ENCODE results near the gene WDTC1. TPM values are rescaled to one million over a fixed set of nuclear protein-coding genes. Genes with fewer than 3 reads are reported as not detected.

WDTC1 gene
- total and polyA plus RNA-seq, 9 of the 15 experiments (the other 6 are each of a cell fraction or from before 2014, with no cell fraction given) = 0.18 to 32.3 (median 8.8) TPM

DNA sequence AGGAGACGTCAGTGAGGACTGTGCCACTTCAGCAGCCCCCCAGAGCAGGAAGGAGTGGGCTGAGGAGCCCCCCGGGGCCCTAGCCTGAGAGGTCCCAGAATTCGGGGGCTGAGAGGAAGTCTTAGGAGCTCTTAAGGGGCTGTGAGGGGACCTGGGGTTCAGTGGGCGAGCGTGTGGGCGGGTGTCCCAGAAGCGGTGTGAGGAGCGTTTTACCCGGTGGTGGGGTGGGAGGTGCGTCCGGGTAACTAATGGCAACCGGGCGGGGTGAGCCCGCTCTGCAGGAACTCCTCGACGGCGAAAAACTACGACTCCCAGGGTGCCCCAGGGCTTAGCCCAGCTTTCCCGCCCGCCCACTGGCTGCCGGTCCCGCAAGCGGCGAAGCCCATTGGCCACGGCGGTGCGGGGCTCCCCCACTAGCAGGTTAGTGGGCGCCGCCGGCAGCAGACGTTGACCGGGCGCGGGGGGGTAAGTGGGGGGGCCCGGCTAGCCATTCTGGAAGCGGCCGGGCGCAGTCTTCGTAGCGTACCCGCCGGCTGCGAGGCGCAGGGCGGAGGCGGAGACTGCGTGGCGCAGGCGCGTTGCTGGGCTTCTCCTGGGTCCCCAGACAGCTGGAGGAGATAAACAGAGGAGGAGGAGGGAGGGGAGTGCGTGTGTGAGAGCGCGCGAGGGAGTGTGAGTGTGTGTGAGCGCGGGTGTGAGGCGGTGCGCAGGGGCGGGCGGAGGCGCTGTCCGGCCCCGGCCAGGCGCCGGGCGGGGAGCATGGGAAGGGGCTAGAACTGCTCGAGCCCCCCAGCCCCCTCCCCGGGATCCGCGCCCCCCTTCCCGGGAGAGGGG is at the start of gene WDTC1 (continued):
- TF ChIP-seq, protein P1, sequence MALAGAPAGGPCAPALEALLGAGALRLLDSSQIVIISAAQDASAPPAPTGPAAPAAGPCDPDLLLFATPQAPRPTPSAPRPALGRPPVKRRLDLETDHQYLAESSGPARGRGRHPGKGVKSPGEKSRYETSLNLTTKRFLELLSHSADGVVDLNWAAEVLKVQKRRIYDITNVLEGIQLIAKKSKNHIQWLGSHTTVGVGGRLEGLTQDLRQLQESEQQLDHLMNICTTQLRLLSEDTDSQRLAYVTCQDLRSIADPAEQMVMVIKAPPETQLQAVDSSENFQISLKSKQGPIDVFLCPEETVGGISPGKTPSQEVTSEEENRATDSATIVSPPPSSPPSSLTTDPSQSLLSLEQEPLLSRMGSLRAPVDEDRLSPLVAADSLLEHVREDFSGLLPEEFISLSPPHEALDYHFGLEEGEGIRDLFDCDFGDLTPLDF (CRISPR knock-in tag; IDR thresholded peaks at IDR 0.05) = peak; percentile 97
- TF ChIP-seq SAP30 (IDR thresholded peaks at IDR 0.05; ENCODE audit: borderline replicate concordance, insufficient read depth, low read depth, low read length, poor library complexity, severe bottlenecking) = peak; percentile 37
- TF ChIP-seq SAFB (IDR thresholded peaks at IDR 0.05; ENCODE audit: borderline replicate concordance, low read depth, low read length) = 0 out of 2 replicates have a peak, but pooled peaks have one; percentile 31
- TF ChIP-seq TAF15 (IDR thresholded peaks at IDR 0.05; ENCODE audit: low read depth, low read length) = peak; percentile 98; the same call in 1 of the 2 replicates
- TF ChIP-seq, protein P2, sequence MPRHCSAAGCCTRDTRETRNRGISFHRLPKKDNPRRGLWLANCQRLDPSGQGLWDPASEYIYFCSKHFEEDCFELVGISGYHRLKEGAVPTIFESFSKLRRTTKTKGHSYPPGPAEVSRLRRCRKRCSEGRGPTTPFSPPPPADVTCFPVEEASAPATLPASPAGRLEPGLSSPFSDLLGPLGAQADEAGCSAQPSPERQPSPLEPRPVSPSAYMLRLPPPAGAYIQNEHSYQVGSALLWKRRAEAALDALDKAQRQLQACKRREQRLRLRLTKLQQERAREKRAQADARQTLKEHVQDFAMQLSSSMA (CRISPR knock-in tag; IDR thresholded peaks at IDR 0.05) = no peak
- TF ChIP-seq ZFP1 (CRISPR knock-in tag; IDR thresholded peaks at IDR 0.05) = no peak
- peak; percentile 96 for TF ChIP-seq FOXM1 (IDR thresholded peaks at IDR 0.05; ENCODE audit: low read depth)
- TF ChIP-seq FOXM1 (CRISPR knock-in tag; IDR thresholded peaks at IDR 0.05; ENCODE audit: low read depth) = no peak
- no peak for TF ChIP-seq POLR2H (tag; IDR thresholded peaks at IDR 0.05; ENCODE audit: low read depth)
- TF ChIP-seq ZNF134 (CRISPR knock-in tag; conservative IDR thresholded peaks at IDR 0.05) = 0 out of 2 replicates have a peak, but pooled peaks have one; percentile 20
- no peak for TF ChIP-seq ZNF444 (CRISPR knock-in tag; IDR thresholded peaks at IDR 0.05)
- TF ChIP-seq ZNF121 (CRISPR knock-in tag; conservative IDR thresholded peaks at IDR 0.05) = no peak
- no peak; the same call in 1 of the 2 replicates for TF ChIP-seq SMAD2 (IDR thresholded peaks at IDR 0.05; ENCODE audit: low read depth, low read length)
- TF ChIP-seq, protein P3, sequence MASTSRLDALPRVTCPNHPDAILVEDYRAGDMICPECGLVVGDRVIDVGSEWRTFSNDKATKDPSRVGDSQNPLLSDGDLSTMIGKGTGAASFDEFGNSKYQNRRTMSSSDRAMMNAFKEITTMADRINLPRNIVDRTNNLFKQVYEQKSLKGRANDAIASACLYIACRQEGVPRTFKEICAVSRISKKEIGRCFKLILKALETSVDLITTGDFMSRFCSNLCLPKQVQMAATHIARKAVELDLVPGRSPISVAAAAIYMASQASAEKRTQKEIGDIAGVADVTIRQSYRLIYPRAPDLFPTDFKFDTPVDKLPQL (IDR thresholded peaks at IDR 0.05; ENCODE audit: extremely low read depth, insufficient read length) = no peak
- TF ChIP-seq, protein P4, sequence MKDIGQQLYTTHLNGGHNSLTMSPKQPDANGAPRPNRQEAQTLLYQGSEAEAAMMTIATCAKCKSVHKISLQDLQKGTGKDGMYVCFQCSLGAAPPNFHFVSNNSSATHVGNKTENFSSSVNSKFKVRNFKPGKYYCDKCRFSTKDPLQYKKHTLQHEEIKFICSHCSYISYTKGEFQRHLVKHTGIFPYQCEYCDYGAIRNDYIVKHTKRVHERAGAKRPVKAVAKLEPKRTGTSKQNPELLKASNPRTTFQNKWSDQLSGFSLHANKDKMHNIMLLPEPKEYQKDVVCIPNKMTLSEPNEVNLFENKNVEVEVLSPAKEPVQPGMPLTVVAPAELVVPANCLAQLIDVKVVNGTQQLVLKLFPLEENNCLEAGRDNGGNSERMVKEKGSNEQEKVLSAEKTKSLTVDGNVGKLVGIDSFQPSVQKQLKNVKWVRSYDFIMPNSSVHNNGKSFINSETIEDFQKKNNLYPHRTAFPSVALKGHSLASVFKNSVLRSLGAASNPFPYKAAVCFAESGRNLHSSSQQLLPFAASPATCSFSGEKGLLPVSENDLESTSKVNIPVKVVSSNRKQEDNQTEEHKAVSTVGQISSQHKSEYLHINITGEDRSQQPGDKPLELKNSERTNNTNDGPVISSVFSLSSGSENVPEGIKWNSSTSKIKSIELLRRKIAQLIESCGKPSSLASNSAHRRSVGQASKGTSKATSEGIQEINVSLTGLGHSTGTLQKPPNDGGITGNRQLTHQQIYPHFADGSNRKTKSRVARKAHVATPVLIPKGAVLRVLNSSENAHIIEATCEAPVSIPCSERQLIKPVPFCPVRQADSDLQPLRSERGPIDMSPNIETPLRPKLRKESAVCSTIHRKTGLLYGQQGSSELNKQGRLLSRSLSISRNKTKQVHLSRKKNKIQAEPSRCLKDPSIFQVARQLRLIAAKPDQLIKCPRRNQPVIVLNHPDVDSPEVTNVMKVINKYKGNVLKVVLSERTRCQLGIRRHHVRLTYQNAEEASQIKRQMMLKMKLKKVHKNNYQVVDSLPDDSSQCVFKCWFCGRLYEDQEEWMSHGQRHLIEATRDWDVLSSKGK (CRISPR knock-in tag; IDR thresholded peaks at IDR 0.05) = no peak
- TF ChIP-seq CXXC5 (CRISPR knock-in tag; IDR thresholded peaks at IDR 0.05) = peak; percentile 99
- TF ChIP-seq KLF6 (CRISPR knock-in tag; IDR thresholded peaks at IDR 0.05; ENCODE audit: borderline replicate concordance) = 0 out of 2 replicates have a peak, but pooled peaks have one; percentile 3
- peak; percentile 92 for TF ChIP-seq CCNT2 (IDR thresholded peaks at IDR 0.05; ENCODE audit: borderline replicate concordance, extremely low read depth, insufficient read length, low read depth, low read length)
- no peak for TF ChIP-seq ZNF124 (CRISPR knock-in tag; IDR thresholded peaks at IDR 0.05)
- peak in 2 of 3 experiments; percentile 46 to 57 for TF ChIP-seq YY1 (IDR thresholded peaks at IDR 0.05; ENCODE audit: borderline replicate concordance in 1 of 3, control insufficient read depth in 1 of 3, extremely low read depth in 1 of 3, insufficient read depth in 3 of 3, insufficient read length in 1 of 3, insufficient replicate concordance in 2 of 3, low read depth in 1 of 3, low read length in 2 of 3)

All from K562 (cell line).